Body of pancreas (tissue), 4 donors: ENCODE data around the gene AGTR1.

ENCODE experiments used
- POLR2A ChIP-seq, 3 donors: fragments of 450-650 bp; IDR thresholded peaks; one replicate each; pipeline ENCODE4 v1.6.1; 2016; ENCODE audit warnings: antibody characterized with exemption in 3 of 3, mild to moderate bottlenecking in 2 of 3
- TF ChIP-seq, protein P1 (sequence below), 7 experiments: fragments of 450-650 bp in 4 of 7; fragments of 200-600 bp in 3 of 7; sonication (generic) in 3 of 7; IDR thresholded peaks; one replicate each; pipeline ENCODE4 v1.5.1; 2016 to 2019; ENCODE audit warnings: antibody characterized with exemption in 7 of 7

DNA sequence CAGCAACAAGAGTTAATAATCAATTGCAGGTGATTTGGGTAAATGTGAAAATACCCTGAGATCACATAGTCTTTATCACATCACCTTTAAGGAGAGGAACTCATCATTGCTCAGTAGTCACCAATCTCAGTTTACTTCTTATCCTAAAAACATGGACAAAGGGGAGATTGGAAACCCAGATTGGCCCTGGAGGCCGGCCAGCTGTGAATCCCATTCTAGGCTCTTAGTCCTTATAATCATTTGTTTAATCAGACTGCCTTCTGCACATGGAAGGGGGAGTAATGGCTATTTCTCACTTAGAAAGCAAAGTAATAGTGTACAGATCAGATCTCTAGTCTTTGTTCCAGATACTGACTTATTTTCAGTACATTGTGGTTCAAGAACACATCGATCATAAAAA lies 92.7 kb downstream of the AGTR1 start:
- TF ChIP-seq POLR2A (IDR thresholded peaks at IDR 0.05) = no peak
- TF ChIP-seq, protein P1, sequence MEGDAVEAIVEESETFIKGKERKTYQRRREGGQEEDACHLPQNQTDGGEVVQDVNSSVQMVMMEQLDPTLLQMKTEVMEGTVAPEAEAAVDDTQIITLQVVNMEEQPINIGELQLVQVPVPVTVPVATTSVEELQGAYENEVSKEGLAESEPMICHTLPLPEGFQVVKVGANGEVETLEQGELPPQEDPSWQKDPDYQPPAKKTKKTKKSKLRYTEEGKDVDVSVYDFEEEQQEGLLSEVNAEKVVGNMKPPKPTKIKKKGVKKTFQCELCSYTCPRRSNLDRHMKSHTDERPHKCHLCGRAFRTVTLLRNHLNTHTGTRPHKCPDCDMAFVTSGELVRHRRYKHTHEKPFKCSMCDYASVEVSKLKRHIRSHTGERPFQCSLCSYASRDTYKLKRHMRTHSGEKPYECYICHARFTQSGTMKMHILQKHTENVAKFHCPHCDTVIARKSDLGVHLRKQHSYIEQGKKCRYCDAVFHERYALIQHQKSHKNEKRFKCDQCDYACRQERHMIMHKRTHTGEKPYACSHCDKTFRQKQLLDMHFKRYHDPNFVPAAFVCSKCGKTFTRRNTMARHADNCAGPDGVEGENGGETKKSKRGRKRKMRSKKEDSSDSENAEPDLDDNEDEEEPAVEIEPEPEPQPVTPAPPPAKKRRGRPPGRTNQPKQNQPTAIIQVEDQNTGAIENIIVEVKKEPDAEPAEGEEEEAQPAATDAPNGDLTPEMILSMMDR (IDR thresholded peaks at IDR 0.05) = no peak
